Jurkat, Clone E6-1 (cell line): Measurements from ENCODE around the gene CTH. TPM values are rescaled to one million over a fixed set of nuclear protein-coding genes. Genes with fewer than 3 reads are reported as not detected.
"Not testable (repeated sequence)": the region's sequence is repeated elsewhere in the genome, so short reads cannot be mapped to it uniquely, and the experiment has no call there.

ENCODE experiments used
- DNase-seq: peaks from one replicate; pipeline ENCODE4 v3.0.0-alpha.2; 2011; ENCODE audit warnings: low read depth, low spot score
- H3K4me3 ChIP-seq: 2 replicates; pipeline ENCODE4 v1.5.1; 2011; ENCODE audit warnings: mild to moderate bottlenecking, low read length, control low read depth, moderate library complexity
- polyA plus RNA-seq: library from polyadenylated mRNA; unstranded; fragments of >200 nt; gene quantifications from one replicate; pipeline ENCODE4 v1.2.1, GENCODE V29; 2012; ENCODE audit warnings: missing spikeins; ENCODE audit not compliant: insufficient read length, insufficient read depth

CTH gene
- polyA plus RNA-seq, result 8.0 TPM

DNA sequence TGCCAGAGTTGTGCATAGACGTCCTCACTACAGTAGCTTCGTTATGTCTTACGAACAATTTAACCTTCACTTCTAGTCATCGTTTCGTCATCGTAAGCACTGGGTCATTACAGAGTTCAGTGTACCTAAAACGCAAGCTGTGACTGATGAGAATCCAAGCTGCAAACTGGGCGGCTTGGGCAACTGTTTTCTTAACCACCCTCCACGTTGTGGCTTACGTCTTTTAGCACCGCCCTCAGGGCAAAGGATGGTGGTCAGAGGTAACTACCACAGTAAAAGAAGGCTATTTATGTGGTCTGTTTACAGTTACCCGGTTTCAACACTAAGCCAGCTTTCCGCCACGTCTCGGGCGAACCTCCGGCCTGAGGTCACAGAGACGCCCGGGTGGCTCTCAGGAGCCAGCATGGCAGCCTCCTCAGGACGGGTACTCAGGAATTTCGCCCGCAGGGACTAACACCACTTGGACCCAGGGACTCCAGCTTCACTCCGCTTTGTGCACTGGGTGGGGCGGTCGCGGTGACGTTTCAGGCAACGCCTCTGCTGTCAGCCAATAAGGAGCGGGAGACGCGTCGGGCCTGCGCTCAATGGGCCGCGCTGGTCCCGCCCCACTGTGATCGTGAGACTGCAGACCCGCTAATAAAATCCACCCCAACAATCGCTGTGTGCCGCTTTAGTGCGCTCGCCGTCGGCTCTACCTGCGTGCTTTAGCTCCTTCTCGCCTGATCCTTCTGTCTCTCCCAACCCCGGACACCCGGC lies at the start of gene CTH:
CTH (plus strand) TSS at position 665 of the 756 bp plus-strand sequence. CDS start 148 bp downstream, outside the sequence.
- H3K4me3 ChIP-seq, result peak within 1 kb of the TSS; percentile 86
- DNase-seq, result peak; percentile 87

DNA sequence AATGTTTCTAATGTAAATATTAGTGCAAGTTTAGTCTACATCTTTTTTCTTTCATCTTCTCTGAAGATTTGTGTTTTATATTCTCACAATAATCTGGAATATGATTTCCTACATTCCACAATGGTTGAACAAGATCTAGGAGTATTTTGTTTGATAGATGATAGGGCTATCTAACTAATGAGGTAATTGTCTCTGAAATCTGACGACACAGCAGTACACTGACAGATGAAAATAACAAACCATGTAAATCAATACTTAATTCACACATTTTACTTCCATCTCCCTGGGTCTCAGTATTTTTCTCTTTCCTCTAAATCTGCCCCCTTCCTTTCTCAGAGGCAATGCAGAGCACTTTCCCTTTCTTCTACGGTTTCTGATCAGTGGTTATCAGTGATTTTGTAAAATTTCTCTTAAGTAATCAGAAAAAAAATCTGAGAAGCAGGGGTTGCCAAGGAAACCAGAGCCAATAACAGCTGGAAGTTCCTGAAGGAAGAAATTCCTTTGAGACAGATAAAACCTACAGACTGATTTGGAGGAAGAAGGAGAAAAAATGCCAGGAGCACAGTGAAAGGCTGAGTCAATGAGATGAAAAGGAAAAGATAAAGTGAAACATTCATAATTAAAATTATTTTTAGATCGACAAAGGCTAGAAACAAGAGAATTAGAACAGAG lies 49.2 kb upstream of the CTH start:
- no peak overlapping the region for H3K4me3 ChIP-seq
- no peak for DNase-seq

DNA sequence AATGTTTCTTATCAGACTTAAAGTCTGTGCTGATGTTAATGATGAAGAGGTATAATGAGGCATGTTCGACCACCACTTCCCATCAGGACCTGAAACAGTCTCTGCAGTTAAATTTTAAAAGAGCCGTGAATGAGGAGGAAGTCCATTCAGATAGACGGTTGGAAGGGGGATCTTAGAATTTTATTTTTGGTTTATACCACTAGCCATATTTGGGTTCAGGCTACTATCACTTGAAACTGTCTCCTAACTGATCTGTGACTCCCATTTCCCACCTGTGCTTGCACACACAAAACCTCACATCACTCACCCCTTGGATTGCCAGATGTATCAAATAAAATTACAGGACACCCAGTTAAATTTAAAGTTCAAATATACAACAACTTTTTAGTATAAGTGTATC lies 46.6 kb upstream of the CTH start:
- no peak overlapping the region for H3K4me3 ChIP-seq
- DNase-seq, result no peak

DNA sequence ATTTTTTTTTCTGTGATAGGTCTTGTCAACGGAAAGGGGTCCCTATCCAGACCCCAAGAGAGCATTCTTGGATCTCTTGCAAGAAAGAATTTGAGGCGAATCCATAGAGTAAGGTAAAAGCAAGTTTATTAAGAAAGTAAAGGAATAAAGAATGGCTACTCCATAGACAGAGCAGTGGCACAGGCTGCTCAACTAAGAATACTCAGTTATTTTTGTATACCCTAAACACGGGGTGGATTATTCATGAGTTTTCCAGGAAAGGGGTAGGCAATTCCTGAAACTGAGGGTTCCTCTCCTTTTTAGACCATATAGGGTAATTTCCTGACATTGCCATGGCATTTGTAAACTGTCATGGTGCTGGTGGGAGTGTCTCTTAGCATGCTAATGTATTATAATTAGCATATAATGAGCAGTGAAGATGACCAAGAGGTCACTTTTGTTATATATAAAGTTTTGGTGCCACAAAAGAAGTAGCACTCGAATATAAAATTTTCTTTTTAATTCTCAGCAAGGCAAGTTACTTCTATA lies 44.6 kb upstream of the CTH start:
- not testable (repeated sequence) for DNase-seq, H3K4me3 ChIP-seq

DNA sequence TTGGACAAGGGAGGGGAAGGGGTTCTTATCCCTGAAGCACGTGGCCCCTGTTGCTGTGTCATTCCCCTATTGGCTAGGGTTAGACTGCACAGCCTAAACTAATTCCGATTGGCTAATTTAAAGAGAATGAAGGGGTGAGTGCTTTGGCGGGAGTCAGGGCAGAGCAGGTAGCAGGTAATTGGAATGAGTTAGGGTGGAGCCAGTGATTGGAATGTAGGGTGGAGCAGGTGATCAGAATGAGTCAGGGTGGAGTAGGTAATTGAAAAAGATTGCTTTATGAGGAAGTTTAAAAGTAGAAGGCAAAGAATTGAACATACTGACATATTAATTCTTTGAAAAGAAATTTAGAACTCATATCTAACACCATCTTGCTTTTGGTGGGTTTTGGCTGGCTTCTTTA lies 44.1 kb upstream of the CTH start:
- H3K4me3 ChIP-seq, DNase-seq: not testable (repeated sequence)

DNA sequence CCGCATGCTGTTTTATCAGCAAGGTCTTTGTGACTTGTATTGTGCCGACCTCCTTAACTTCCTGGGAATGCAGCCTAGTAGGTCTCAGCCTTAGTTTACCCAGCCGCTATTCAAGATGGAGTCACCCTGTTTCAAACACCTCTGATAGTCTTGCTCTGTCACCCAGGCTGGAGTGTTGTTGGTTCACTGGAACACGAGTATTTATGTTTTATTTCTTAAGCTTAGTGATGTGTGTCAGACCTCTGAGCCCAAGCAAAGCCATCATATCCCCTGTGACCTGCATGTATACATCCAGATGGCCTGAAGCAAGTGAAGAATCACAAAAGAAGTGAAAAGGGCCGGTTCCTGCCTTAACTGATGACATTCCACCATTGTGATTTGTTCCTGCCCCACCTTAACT lies 43.7 kb upstream of the CTH start:
- H3K4me3 ChIP-seq, DNase-seq: not testable (repeated sequence)

DNA sequence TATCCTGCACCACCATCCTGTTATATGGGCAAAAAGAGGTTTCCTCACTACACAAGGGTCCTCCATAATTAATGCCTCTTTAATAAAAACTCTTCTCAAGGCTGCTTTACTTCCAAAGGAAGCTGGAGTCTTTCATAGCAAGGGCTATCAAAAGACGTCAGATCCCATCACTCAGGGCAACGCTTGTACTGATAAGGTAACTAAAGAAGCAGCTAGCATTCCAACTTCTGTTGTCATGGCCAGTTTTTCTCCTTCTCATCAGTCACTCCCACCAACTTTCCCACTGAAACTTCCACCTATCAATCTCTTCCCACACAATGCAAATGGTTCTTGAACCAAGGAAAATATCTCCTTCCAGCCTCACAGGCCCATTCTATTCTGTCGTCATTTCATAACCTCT lies 39.5 kb upstream of the CTH start:
- DNase-seq, H3K4me3 ChIP-seq: not testable (repeated sequence)

DNA sequence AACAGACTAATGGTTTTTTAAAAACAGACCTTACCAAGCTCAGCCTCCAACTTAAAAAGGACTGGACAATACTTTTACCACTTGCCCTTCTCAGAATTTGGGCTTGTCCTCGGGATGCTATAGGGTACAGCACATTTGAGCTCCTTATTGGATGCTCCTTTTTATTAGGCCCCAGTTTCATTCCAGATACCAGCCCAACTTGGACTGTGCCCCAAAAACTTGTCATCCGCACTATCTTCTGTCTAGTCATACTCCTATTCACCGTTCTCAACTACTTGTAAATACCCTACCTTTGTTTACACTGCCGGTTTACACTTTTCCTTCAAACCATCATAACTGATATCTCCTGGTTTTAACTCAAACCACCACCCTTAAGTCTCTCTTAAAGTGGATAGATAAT lies 38.6 kb upstream of the CTH start:
- DNase-seq, result no peak
- no peak overlapping the region for H3K4me3 ChIP-seq

DNA sequence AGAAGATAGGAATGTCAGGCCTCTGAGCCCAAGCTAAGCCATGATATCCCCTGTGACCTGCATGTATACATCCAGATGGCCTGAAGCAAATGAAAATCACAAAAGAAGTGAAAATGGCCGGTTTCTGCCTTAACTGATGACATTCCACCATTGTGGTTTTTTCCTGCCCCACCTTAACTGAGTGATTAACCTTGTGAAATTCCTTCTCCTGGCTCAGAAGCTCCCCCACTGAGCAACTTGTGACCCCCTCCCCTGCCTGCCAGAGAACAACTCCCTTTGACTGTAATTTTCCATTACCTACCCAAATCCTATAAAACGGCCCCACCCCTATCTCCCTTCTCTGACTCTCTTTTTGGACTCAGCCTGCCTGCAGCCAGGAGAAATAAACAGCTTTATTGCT lies 37.5 kb upstream of the CTH start:
- not testable (repeated sequence) for H3K4me3 ChIP-seq, DNase-seq

DNA sequence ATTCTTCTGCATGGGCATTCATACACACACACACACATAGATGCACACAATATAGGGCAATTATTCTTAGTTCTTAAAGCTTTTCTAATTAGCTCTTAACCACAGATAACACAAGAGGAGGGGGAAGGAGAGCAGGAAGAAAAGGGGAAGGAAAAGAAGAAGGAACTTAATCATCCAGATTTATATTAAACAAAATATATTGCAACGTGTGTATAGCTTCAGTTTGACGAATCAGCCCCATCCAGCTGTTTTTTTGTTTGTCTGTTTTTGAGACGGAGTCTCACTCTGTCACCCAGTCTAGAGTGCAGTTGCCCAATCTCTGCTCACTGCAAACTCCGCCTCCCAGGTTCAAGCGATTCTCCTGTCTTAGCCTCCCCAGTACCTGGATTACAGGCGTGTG lies 34.9 kb upstream of the CTH start:
- DNase-seq, result no peak
- no peak overlapping the region for H3K4me3 ChIP-seq

DNA sequence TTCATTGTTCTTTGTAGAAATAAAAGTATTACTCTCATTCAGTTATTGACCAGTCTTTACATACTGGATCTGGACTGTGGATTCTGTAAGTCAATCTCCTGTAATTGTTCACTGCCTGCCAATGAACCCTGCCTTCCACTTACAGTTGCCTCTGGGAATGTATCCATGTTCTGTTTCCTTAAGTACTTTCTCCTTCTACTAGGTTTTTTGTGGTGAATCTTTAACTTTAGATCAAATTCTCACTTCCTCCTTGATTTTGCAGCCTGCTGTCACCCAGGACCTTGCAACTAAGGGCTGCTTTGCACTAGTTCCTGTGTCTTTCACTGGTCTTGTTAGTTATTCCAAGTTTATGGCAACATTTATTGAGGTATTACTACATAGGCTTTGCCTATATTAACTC lies 28.4 kb upstream of the CTH start:
- DNase-seq, result no peak
- H3K4me3 ChIP-seq, result no peak overlapping the region

DNA sequence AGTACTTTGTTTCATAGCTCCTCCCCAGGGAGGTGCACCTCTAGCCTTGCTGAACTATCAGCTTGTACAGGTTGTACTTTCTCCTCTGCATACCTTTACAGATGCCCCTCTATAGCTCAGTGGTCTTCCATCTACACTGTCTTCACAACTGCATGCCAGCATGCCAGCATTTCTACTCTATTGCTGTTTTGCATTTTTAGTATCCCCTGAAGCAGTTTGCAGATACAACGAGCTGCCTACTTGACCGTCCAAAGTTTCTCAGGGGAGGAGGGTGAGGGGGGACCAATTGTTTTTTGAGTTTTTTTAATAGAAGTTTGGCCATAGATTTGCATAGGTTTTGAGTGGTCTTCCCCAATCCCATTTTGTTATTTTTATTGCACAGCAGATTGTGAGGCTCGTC lies 27.6 kb upstream of the CTH start:
- DNase-seq, result no peak
- no peak overlapping the region for H3K4me3 ChIP-seq

DNA sequence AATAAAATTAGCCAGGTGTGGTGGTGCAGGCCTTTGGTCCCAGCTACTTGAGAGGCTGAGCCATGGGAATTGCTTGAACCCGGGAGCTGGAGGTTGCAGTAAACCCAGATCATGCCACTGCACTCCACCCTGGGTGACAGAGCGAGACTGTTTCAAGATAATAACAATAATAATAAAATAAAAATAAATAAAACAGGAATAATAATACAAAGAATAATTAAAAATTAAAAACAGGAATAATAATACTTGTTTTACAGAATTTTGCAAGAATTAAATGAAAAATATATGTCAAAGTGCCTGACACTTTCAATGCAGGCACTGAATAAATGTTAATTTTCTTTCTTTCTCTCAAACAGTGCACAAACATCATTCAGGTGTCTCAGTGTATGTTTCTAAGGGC lies 26.5 kb upstream of the CTH start:
- H3K4me3 ChIP-seq, result no peak overlapping the region
- no peak for DNase-seq

DNA sequence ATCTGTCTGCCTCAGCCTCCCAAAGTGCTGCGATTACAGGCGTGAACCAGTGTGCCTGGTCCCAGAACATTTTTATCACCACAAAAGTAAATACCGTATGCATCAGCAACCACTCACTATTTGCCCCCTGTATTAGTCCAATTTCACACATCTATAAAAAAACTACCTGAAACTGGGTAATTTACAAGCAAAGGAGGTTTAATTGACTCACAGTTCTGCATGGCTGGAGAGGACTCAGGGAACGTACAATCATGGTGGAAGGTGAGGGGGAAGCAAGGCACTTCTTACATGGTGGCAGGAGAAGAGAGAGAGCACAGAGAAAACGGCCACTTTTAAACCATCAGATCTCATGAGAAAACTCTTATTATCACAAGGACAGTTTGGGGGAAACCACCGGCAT lies 25.6 kb upstream of the CTH start:
- DNase-seq, result no peak
- H3K4me3 ChIP-seq, result no peak overlapping the region

DNA sequence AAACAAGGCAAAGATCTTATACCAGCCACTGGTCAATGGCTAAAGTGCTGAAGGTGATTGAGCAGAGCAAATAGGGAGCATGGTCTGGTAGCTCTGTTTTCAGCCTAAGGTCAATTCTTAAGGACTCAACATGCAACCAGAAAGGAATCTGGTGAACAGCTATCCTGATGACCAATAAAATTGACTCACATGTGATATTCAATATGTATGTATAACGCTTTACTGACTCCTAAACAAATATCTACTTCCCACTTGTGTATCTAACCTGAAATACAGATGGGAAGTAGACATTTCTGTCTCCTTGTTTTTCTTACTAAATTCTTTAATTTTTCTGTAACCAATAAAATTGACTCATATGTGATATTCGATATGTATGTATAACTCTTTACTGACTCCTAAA lies 24.9 kb upstream of the CTH start:
- DNase-seq, result no peak

DNA sequence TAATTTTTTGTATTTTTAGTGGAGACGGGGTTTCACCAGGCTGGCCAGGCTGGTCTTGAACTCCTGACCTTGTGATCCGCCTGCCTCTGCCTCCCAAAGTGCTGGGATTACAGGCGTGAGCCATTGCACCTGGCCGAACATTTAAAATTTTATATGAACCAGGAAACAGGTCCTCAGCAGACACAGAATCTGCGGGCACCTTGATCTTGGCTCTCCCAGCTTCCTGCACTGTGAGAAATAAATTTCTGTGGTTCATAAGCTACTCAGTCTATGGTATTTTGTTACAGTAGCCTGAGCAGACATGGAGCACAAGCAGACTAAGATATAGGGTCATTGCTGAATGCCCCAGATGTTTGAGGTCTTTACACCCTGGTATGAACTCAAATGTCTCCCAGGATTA lies 23.6 kb upstream of the CTH start:
- peak; percentile 66 for DNase-seq
- no peak overlapping the region for H3K4me3 ChIP-seq

More for the DNA sequence above, 24.9 kb upstream of the CTH start:
- H3K4me3 ChIP-seq, result no peak overlapping the region

DNA sequence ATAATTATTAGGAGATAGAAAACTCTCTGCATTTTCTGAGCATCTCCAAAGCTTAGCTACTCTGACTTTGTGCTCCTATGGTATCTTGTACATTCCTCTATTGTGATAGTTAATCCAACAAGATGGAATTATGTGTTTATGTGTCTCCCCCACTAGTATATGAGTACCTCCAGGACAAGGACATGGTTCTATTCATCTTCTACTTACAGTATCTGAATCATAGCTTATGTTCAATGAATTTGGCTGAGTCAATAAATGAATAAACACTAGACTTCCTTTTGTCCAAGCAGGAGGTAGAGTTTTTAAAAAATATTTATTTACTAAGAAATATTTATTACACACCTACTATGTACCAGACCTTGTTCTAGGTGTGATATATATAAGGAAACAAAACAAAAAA lies 18.4 kb upstream of the CTH start:
- DNase-seq, result no peak
- no peak overlapping the region for H3K4me3 ChIP-seq

DNA sequence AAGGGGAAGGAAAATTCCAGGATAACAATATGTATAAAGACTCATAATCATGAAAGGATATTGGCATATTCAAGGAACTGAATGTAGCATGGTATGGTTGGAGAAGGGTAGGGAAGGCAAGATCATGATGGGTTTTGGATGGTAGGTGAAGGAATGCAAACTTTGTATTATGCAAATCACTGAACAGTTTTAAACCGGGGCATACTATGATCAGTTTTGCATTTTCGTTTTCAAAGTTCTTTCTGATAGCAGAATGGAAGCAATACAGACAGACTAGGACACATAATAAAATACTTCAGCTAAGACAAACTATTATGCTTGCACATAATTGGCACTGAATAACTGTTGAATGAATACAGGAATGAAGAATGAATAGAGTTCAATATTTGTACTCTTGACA lies 14.5 kb upstream of the CTH start:
- H3K4me3 ChIP-seq, result no peak overlapping the region
- DNase-seq, result no peak

DNA sequence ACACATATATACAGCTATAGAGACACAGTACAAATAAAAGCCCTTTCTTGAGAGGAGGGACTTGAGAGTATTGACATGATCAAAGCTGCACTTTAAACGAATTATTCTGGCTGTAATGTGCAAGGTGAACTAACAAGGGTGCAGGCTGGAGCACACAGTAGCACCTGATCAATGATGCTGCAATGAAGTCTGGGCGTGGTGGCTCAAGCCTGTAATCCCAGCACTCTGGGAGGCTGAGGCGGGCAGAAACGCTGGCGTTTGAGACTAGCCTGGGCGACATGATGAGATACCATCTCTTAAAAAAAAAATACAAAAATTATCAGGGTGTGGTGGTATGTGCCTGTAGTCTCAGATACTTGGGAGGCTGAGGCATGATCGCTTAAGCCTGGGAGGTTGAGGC lies 14.1 kb upstream of the CTH start:
- no peak overlapping the region for H3K4me3 ChIP-seq
- DNase-seq, result no peak

DNA sequence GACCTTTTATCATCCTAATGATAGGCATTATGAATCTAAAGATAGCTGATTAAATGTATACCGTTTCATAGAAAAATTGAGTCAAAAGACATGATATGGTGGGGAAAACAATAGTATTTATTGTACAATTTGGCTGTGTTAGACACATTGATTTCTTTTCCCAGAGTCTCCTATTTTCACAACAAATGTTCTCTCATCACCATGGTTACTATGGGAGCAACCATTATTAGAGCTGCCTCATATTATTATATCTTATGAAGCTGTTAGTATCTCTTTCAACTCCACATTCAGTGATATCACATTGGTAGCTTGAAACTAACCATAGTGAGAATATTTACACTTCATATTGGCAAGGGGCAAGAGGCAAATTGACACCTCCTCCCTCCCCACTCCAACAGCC lies 10.7 kb upstream of the CTH start:
- H3K4me3 ChIP-seq, result no peak overlapping the region
- DNase-seq, result no peak

DNA sequence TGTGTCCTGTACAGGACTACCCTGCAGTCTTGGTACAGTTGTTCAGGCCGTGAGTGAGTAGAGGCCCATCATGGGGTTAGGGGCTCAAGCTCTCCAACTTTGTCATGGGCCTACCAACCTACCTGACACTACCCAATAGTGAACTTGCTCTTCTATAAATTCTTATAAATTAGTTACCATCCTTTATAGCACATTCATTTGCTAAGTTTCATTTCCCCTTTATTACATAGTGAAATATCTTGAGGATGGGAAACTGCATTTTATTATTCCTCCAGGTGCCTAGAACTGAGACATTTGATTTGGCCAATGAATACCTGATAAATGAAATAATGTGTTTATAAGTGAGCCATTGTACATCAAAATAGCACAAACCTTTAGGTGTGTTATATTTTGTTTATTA lies 9.1 kb upstream of the CTH start:
- no peak overlapping the region for H3K4me3 ChIP-seq
- DNase-seq, result no peak
